Subcutaneous abdominal adipose tissue (tissue), 5 donors: Measurements from ENCODE around the gene E2F1.
A peak's percentile ranks its signal among the peaks of the same experiment; 100 is the strongest.

Experiments used
- H3K27ac ChIP-seq: one replicate; pipeline ENCODE4 v1.7.0; 2013; ENCODE audit warnings: low read depth, mild to moderate bottlenecking, inconsistent platforms, low read length, moderate library complexity
- H3K27me3 ChIP-seq, 5 donors: one replicate each; pipeline ENCODE4 v1.7.0; 2013; ENCODE audit warnings: low read length in 5 of 5, inconsistent platforms in 1 of 5; ENCODE audit not compliant: control insufficient read depth in 5 of 5, insufficient read depth in 4 of 5
- H3K36me3 ChIP-seq, 5 donors: one replicate each; pipeline ENCODE4 v1.7.0; 2013; ENCODE audit warnings: low read length in 5 of 5; ENCODE audit not compliant: control insufficient read depth in 5 of 5, insufficient read depth in 5 of 5
- H3K4me1 ChIP-seq, 5 donors: one replicate each; pipeline ENCODE4 v1.7.0; 2013; ENCODE audit warnings: low read length in 5 of 5, mild to moderate bottlenecking in 3 of 5, moderate library complexity in 1 of 5; ENCODE audit not compliant: control insufficient read depth in 5 of 5, insufficient read depth in 5 of 5
- H3K4me3 ChIP-seq, 5 donors: one replicate each; pipeline ENCODE4 v1.7.0; 2013; ENCODE audit warnings: low read length in 5 of 5, low read depth in 1 of 5
- H3K9ac ChIP-seq, 5 donors: one replicate each; pipeline ENCODE4 v1.7.0; 2013; ENCODE audit warnings: low read length in 5 of 5, mild to moderate bottlenecking in 4 of 5, moderate library complexity in 3 of 5
- H3K9me3 ChIP-seq, 5 donors: one replicate each; pipeline ENCODE4 v1.7.0; 2013; ENCODE audit warnings: low read length in 5 of 5; ENCODE audit not compliant: control insufficient read depth in 5 of 5
- donor health status: healthy.
- donor health status: healthy.
- donor health status: healthy.
- donor health status: healthy.
- donor health status: healthy.

E2F1 gene

DNA sequence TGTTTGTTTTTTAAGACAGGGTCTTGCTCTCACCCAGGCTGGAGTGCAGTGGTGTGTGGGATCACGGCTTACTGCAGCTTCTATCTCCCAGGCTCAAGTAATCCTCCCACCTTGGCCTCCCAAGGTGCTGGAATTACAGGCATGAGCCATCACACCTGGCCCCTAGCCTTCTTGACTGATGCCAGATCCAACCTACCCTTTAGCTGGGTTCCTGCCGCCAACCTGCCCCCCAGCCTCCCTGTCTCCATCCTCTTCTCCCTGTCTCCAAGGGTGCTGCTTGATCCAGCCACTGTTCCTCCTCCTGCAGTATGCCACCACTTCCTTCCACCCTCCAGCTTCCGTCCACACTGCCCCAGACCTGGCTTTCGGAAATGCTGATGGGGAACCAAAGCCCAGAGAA is 27.3 kb downstream of the E2F1 start:
- no peak overlapping the region for H3K27ac ChIP-seq
- peaks cover 0 to 39% (median 31%) of the 10 kb centered on the region in 5 donors for H3K36me3 ChIP-seq
- peaks cover under 1 to 13% (median 12%) of the 10 kb centered on the region in 5 donors for H3K4me1 ChIP-seq
- no peaks in the 10 kb centered on the region for H3K27me3 ChIP-seq
- H3K9me3 ChIP-seq: no peaks in the 10 kb centered on the region
- no peak overlapping the region for H3K4me3 ChIP-seq
- no peak overlapping the region for H3K9ac ChIP-seq

DNA sequence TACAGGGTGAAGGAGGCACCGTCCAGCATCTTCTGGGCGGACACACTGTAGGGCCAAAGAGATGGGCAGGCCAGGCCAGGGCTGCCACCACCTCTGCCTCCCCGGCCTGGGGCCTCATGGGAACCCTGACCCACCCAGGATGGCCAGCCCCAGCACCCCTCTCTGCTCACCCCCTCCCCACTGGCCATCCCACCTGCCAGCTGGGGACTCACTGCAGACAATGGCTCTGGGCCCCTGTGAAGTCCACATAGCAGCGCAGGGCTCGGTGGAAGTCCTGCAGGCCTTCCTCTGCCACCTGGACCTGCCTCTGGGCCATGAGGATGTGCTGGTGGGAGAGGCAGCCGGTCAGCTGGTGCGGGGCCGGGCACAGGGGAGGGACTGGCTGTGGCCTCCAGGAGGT is 27.7 kb downstream of the E2F1 start:
- Histone ChIP-seq H3K9ac (no peak overlapping the region), H3K27ac (no peak overlapping the region), H3K4me1 (peaks cover 0 to 13% (median 12%) of the 10 kb centered on the region in 5 donors), H3K27me3 (no peaks in the 10 kb centered on the region), H3K36me3 (peaks cover 0 to 39% (median 31%) of the 10 kb centered on the region in 5 donors), H3K9me3 (no peaks in the 10 kb centered on the region), H3K4me3 (no peak overlapping the region)

DNA sequence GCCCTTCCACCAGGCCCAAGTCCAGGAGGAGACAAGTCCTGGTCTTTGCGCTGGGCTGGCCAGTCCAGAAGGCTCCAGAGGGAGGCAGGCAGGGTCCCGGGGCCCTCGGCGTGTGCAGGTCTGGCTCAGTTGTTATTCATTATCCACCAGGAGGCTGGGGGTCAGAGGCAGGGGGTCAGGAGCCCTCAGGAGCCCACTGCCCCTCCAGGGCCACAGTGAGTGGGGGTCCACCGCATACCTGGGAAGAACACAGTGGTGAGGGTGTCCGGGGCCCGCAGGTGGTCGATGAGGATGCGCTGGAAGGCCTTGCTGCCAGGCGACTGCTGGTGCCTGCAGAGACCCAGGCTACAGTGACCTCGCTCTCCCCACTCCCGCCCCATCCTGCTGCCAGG is 28.5 kb downstream of the E2F1 start:
- no peak overlapping the region for H3K4me3 ChIP-seq
- H3K36me3 ChIP-seq: peaks cover 0 to 39% (median 31%) of the 10 kb centered on the region in 5 donors
- H3K27ac ChIP-seq: no peak overlapping the region
- no peak overlapping the region for H3K9ac ChIP-seq
- H3K4me1 ChIP-seq: peaks cover 0 to 12% (median 7%) of the 10 kb centered on the region in 5 donors
- H3K27me3 ChIP-seq: no peaks in the 10 kb centered on the region
- no peaks in the 10 kb centered on the region for H3K9me3 ChIP-seq

DNA sequence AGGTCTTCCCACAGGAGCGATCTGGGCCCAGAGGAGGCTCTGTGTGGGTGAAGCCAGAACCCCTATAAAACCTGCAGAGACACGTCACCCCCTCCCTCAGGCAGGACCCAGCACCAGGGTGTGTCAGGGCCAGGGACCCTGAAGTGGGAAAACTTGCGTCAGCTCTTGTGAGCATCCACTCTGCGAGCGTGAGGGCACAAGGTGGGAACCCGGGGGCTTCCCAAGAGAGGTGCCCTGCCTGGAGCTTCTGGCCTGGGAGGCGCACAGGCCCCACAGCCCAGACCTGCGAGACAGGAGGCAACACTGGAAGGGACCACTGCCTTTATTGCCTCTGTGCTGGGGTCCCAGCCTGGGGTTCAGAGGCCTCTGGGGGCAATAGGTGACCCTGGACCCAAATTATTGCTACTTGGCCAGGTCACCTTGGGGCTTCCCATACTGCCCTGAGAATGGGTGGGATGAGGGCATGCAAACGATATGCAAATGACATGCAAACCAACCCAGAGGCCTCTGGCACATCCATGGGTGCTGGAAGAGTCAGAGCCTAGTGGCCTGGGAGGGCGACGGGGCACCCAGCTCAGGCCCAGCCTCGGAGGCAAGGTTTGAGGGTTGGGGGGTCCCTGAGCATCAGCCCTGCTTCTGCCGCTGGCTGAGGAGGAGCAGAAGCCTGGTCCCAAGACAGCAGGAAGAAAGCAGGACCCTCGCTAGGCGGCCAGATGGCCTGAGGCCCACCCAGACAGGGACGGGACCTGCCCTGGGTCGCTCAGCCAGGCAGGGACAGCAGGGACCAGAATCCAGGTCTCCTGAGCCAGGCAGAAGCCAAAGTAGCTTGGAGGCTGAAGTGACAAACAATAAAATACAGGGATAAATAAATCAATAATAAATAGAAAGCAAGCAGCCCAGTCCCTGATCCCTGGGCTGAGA is 29.1 kb downstream of the E2F1 start:
- Histone ChIP-seq H3K4me3 (no peak overlapping the region), H3K27me3 (no peaks in the 10 kb centered on the region), H3K36me3 (peaks cover 0 to 39% (median 31%) of the 10 kb centered on the region in 5 donors), H3K9ac (no peak overlapping the region), H3K9me3 (no peaks in the 10 kb centered on the region), H3K4me1 (peaks cover 0 to 11% (median 8%) of the 10 kb centered on the region in 5 donors), H3K27ac (no peak overlapping the region)

DNA sequence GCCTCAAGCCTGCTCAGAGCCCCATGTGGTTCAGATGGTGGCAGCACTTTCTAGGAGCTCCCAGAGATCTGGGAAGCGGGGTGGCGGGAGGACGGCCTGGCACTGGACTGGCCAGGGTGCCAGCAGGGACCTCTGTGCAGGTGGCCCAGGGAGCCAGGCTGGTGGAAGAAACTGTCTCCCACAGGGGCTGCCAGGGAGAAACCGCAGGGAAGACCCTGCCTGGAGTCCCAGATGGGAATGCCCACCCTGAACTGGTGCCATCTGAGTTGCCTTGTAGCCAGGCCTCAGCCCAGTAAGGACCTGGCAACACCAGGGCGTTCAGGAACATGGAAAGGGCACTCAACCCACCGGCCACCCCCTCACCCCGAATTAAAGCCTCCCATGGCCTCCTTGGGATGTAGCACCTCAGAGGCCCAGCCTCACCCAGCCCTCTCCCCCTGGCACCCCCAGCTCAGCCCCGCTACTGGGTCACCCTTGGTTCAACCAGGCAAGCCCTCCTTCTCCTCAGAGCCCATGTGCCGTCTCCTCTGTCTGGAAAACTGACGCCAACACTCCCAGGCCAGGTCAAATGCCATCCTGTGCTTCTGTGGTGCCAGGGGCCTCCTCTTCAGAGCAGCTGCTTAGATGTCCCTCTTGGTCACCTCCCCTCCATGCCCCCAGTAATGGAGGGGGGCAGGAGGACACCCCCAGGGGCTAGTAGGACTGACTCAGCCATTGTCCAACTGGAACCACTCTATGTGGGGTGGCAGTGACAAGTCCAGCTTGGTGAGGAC is 30.0 kb downstream of the E2F1 start:
- H3K9me3 ChIP-seq: no peaks in the 10 kb centered on the region
- H3K36me3 ChIP-seq: peaks cover 0 to 39% (median 31%) of the 10 kb centered on the region in 5 donors
- H3K4me3 ChIP-seq: no peak overlapping the region
- no peak overlapping the region for H3K9ac ChIP-seq
- no peak overlapping the region for H3K27ac ChIP-seq
- peaks cover 0 to 11% (median 8%) of the 10 kb centered on the region in 5 donors for H3K4me1 ChIP-seq
- no peaks in the 10 kb centered on the region for H3K27me3 ChIP-seq

DNA sequence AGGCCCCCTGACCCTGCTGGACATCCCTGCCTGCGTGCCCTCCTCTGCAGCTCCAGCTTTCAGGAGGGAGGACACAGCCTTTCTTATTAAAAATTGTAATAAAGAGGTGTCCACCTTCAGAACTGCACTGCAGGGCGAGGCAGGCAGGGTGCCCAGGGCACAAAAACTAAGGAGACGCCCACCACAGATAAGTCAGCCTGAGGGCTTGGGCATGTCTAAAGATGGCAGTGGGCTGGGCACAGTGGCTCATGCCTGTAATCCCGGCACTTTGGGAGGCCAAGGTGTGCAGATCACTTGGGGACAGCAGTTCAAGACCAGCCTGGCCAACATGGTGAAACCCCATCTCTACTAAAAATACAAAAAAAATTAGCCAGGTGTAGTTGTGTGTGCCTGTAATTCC is 31.0 kb downstream of the E2F1 start:
- Histone ChIP-seq H3K9me3 (no peaks in the 10 kb centered on the region), H3K27ac (no peak overlapping the region), H3K36me3 (peaks cover 0 to 35% (median 28%) of the 10 kb centered on the region in 5 donors), H3K27me3 (no peaks in the 10 kb centered on the region), H3K4me1 (peaks cover 0 to 11% (median 8%) of the 10 kb centered on the region in 5 donors), H3K9ac (no peak overlapping the region), H3K4me3 (no peak overlapping the region)

DNA sequence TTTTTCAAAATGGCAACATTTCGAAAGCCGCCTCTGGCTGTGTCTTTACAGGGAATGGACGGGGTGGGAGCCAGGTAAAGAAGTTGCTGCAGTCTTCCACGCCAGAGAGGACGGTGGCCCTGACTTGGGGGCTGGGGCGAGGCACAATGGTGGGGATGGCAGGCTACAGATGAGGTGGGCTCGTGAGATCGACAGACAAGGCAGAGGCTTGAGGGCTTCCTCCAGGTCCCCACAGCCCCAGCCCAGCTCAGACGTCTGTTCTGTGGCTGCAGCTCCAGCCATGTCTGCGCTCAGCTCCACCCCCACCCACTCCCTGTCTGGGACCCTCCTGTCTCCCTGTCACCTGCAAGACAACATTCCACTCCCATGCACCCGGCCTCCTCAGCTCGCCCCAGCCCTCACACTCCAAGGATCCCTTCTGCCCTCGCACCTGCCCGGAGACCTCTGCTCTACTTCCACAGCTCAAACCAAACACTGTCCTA is 31.5 kb downstream of the E2F1 start:
- H3K4me1 ChIP-seq: peaks cover 0 to 11% (median 8%) of the 10 kb centered on the region in 5 donors
- H3K9me3 ChIP-seq: no peaks in the 10 kb centered on the region
- H3K36me3 ChIP-seq: peaks cover 0 to 30% (median 24%) of the 10 kb centered on the region in 5 donors
- H3K27me3 ChIP-seq: no peaks in the 10 kb centered on the region
- H3K9ac ChIP-seq: no peak overlapping the region
- H3K4me3 ChIP-seq: no peak overlapping the region
- H3K27ac ChIP-seq: no peak overlapping the region

DNA sequence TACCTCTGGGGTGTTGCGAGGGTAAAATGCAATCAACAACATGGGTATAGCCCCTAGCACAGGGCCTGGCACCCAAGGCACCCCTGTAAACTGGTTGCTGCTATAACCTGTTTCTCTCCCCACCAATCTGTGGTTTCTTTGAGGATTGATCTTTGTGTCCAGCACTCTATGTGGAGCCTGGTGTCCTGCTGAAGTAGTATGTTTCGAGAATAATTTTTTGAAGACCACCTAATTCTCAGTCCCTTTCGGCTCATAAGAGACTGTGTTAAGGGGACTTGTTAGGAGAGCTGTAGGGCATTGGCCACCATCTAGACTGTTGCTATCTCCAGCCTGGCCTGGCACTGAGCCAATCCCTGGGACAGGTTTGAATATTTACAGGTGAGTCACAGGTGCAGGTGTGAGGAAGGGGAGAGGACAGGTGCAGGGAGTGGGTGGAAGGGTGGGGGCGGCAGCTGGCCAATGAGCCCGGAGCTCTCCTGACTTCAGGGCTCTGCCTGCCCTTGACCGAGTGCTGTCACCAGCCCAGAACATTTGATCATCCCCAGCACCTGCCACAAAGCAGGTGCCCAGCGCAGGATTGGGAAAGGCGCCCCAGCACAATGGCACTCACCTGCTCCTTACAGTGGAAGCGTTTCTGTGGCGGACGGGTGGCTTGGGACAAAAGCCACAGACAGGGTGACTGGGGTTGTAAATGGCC is 32.1 kb downstream of the E2F1 start:
- H3K36me3 ChIP-seq: peaks cover 0 to 24% (median 17%) of the 10 kb centered on the region in 5 donors
- H3K4me3 ChIP-seq: no peak overlapping the region
- no peaks in the 10 kb centered on the region for H3K9me3 ChIP-seq
- peaks cover 0 to 17% (median 14%) of the 10 kb centered on the region in 5 donors for H3K4me1 ChIP-seq
- no peaks in the 10 kb centered on the region for H3K27me3 ChIP-seq
- no peak overlapping the region for H3K27ac ChIP-seq
- H3K9ac ChIP-seq: no peak overlapping the region

DNA sequence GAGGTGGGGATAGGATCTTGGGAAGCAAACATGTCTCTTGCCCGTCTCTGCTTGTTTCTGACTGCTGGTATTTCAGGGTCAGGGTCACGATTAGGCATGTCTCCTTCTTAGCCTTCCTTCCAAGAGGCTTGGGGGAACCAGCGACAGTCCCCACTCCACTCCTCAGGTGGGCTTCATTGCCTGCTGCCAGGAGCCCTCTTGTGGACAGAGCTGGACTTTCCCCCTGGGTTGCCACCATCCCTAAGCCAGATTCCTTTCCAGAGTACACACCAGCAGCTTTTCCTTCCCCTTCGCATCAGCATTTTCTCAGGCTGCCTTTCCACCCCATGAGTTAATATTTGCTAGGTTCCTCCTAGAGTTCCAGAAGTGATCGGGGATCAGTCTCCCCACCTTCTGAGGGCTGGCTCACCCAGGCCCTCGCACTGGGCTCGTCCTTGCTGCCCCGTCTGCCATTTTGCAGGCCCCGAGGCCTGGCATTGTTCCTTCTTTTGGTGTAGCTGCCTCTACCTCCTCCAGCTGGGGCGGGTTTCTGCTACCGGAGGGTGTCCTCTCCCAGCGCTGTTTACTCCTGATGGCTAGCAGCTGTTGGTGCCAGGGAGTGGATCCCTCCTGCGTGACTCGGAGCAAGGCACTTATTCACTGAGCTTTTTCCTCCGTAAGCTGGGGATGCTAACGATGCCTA is 32.8 kb downstream of the E2F1 start:
- Histone ChIP-seq H3K4me1 (peaks cover 2 to 22% (median 15%) of the 10 kb centered on the region in 5 donors), H3K27ac (no peak overlapping the region), H3K9ac (peak overlapping the region in 1 of 5 donors; percentile 14), H3K9me3 (no peaks in the 10 kb centered on the region), H3K36me3 (peaks cover 0 to 17% (median 12%) of the 10 kb centered on the region in 5 donors), H3K4me3 (no peak overlapping the region), H3K27me3 (no peaks in the 10 kb centered on the region)
